ENCODE measurements around the gene UBQLN3.

UBQLN3 gene

GRCh38 chr11:5504403-5504921 is 5.3 kb downstream of the UBQLN3 start:
- DNase-seq: no peak

- no peak for DNase-seq
Observed at GRCh38 chr11:5500393-5500801, 9.4 kb downstream of the UBQLN3 start.

GRCh38 chr11:5499671-5500070 is 10.1 kb downstream of the UBQLN3 start:
- no peak for DNase-seq

- no peak for DNase-seq
Observed at GRCh38 chr11:5489576-5490357, 20.0 kb downstream of the UBQLN3 start.

GRCh38 chr11:5488798-5489399 is 20.9 kb downstream of the UBQLN3 start:
- no peak for DNase-seq

GRCh38 chr11:5488385-5488784 is 21.4 kb downstream of the UBQLN3 start, which contains the start of gene OR52D1:
Gene OR52D1, plus strand, starts transcription at chr11:5488685. Its CDS starts 22 bp downstream, at chr11:5488707.
- no peak for DNase-seq

GRCh38 chr11:5486421-5486820 is 23.3 kb downstream of the UBQLN3 start:
- DNase-seq: no peak

GRCh38 chr11:5486003-5486402 is 23.8 kb downstream of the UBQLN3 start:
- no peak for DNase-seq

- DNase-seq: peak; percentile 52
Observed at GRCh38 chr11:5476186-5476819, 33.5 kb downstream of the UBQLN3 start.

GRCh38 chr11:5473921-5474320 is 35.8 kb downstream of the UBQLN3 start:
- no peak for DNase-seq

- no peak for DNase-seq
Observed at GRCh38 chr11:5467527-5467926, 42.2 kb downstream of the UBQLN3 start.

GRCh38 chr11:5460983-5461621 is 48.7 kb downstream of the UBQLN3 start:
- DNase-seq: no peak
